GM23338 (cell line): ENCODE results near the gene SPAG7. TPM values are rescaled to one million over a fixed set of nuclear protein-coding genes. Genes with fewer than 3 reads are reported as not detected.
A peak's percentile ranks its signal among the peaks of the same experiment; 100 is the strongest.

Experiments
- ATAC-seq: fragments of 200-7000 bp; cut with Tn5 transposase; 3 replicates; pipeline ENCODE4 v1.9.1; 2020
- DNase-seq: peaks from one replicate; pipeline ENCODE4 v3.0.0-alpha.2; 2015; ENCODE audit warnings: low spot score
- H2AFZ ChIP-seq: fragments of 200-600 bp; sonication (generic); 2 replicates; pipeline ENCODE4 v1.8.0; 2016; ENCODE audit warnings: antibody characterized with exemption, mild to moderate bottlenecking, moderate library complexity
- H3F3A ChIP-seq: fragments of 200-600 bp; sonication (generic); replicated peaks from 2 replicates; pipeline ENCODE4 v1.8.0; 2017; ENCODE audit warnings: antibody characterized with exemption, mixed run types, low read depth
- H3K27ac ChIP-seq: fragments of 200-600 bp; sonication (generic); 2 replicates; pipeline ENCODE4 v1.6.1; 2016; ENCODE audit warnings: low read depth
- H3K27me3 ChIP-seq: fragments of 200-600 bp; sonication (generic); 2 replicates; pipeline ENCODE4 v1.8.0; 2016; ENCODE audit warnings: mild to moderate bottlenecking, mixed run types, moderate library complexity; ENCODE audit not compliant: insufficient read depth
- H3K36me3 ChIP-seq: fragments of 200-600 bp; sonication (generic); 2 replicates; pipeline ENCODE4 v1.8.0; 2016; ENCODE audit warnings: mild to moderate bottlenecking; ENCODE audit not compliant: insufficient read depth
- H3K4me1 ChIP-seq: fragments of 200-600 bp; sonication (generic); 2 replicates; pipeline ENCODE4 v1.8.0; 2016; ENCODE audit warnings: mild to moderate bottlenecking, moderate library complexity; ENCODE audit not compliant: insufficient read depth
- H3K4me2 ChIP-seq: fragments of 200-600 bp; sonication (generic); 2 replicates; pipeline ENCODE4 v1.7.1; 2017; ENCODE audit warnings: mixed run types
- H3K4me3 ChIP-seq: fragments of 200-600 bp; sonication (generic); 2 replicates; pipeline ENCODE4 v1.6.1; 2016; ENCODE audit warnings: mixed run types
- H3K79me2 ChIP-seq: fragments of 200-600 bp; sonication (generic); replicated peaks from 2 replicates; pipeline ENCODE4 v1.8.0; 2017; ENCODE audit warnings: mild to moderate bottlenecking; ENCODE audit not compliant: insufficient read depth
- H3K9me2 ChIP-seq: fragments of 200-600 bp; sonication (generic); 2 replicates; pipeline ENCODE4 v1.8.0; 2017; ENCODE audit not compliant: insufficient read depth
- H4K20me1 ChIP-seq: fragments of 200-600 bp; sonication (generic); replicated peaks from 2 replicates; pipeline ENCODE4 v1.8.0; 2017; ENCODE audit warnings: mild to moderate bottlenecking; ENCODE audit not compliant: insufficient read depth
- H3K27ac Mint-ChIP-seq: 2 replicates; pipeline ENCODE4 v1.8.0; 2020; ENCODE audit warnings: inconsistent platforms, mild to moderate bottlenecking, moderate library complexity, mixed read lengths
- H3K27me3 Mint-ChIP-seq: 3 replicates; pipeline ENCODE4 v1.8.0; 2022; ENCODE audit warnings: low read depth, mild to moderate bottlenecking, moderate library complexity, mixed read lengths, inconsistent platforms; ENCODE audit not compliant: insufficient read depth, poor library complexity
- H3K36me3 Mint-ChIP-seq: 3 replicates; pipeline ENCODE4 v1.8.0; 2021; ENCODE audit warnings: low read depth, mild to moderate bottlenecking, inconsistent platforms, moderate library complexity, mixed read lengths
- H3K4me1 Mint-ChIP-seq: 3 replicates; pipeline ENCODE4 v1.8.0; 2020; ENCODE audit warnings: mild to moderate bottlenecking, inconsistent platforms, mixed read lengths
- H3K4me3 Mint-ChIP-seq: 3 replicates; pipeline ENCODE4 v1.8.0; 2021; ENCODE audit warnings: moderate library complexity, mild to moderate bottlenecking, inconsistent platforms, mixed read lengths
- H3K9me3 Mint-ChIP-seq: 3 replicates; pipeline ENCODE4 v1.8.0; 2020; ENCODE audit warnings: moderate library complexity, mild to moderate bottlenecking, inconsistent platforms, mixed read lengths
- CREB1 ChIP-seq: fragments of 250-450 bp; sonication (Bioruptor Pico); IDR thresholded peaks from 2 replicates; pipeline ENCODE4 v1.5.0; 2020; ENCODE audit warnings: low read depth, mild to moderate bottlenecking, moderate library complexity
- CTCF ChIP-seq, 2 experiments: fragments of 200-600 bp in 1 of 2; sonication (generic) in 1 of 2; conservative IDR thresholded peaks; 2 replicates each; pipeline versions ENCODE4 v1.5.1 to v1.6.1; 2016 to 2017; ENCODE audit warnings: antibody characterized with exemption in 2 of 2, low read depth in 2 of 2, mild to moderate bottlenecking in 2 of 2, moderate library complexity in 1 of 2
- ETS1 ChIP-seq: IDR thresholded peaks from 2 replicates; pipeline ENCODE4 v1.6.1; 2016; ENCODE audit warnings: antibody characterized with exemption
- EZH2 ChIP-seq: fragments of 200-600 bp; sonication (generic); IDR thresholded peaks from one replicate; pipeline ENCODE4 v1.8.0; 2017; ENCODE audit warnings: antibody characterized with exemption, mild to moderate bottlenecking, low read depth; ENCODE audit not compliant: unreplicated experiment
- EZH2phosphoT487 ChIP-seq: fragments of 200-600 bp; sonication (generic); IDR thresholded peaks from one replicate; pipeline ENCODE4 v1.8.1; 2018; ENCODE audit warnings: antibody characterized with exemption; ENCODE audit not compliant: unreplicated experiment
- JUNB ChIP-seq: IDR thresholded peaks from one replicate; pipeline ENCODE4 v1.6.1; 2016; ENCODE audit warnings: antibody characterized with exemption; ENCODE audit not compliant: unreplicated experiment
- POLR2AphosphoS5 ChIP-seq: IDR thresholded peaks from 2 replicates; pipeline ENCODE4 v1.6.1; 2016; ENCODE audit warnings: antibody characterized with exemption, low read depth
- REST ChIP-seq: IDR thresholded peaks from one replicate; pipeline ENCODE4 v1.6.1; 2018; ENCODE audit warnings: antibody characterized with exemption; ENCODE audit not compliant: unreplicated experiment
- ZNF462 ChIP-seq: fragments of 250-450 bp; sonication (Bioruptor Pico); IDR thresholded peaks from 2 replicates; pipeline ENCODE4 v1.5.0; 2020; ENCODE audit warnings: mild to moderate bottlenecking, moderate library complexity
- polyA plus RNA-seq: library from polyadenylated mRNA; unstranded; fragments of >200 nt; fragmentation: Nextera tagmentation; extraction: Ambion mirVana; gene quantifications from 2 replicates; pipeline ENCODE4 v1.2.1, GENCODE V29; 2016
- total RNA-seq: library from RNA; depleted of rRNA; stranded (reverse); fragments of >200 nt; shearing (Covaris generic); gene quantifications from 2 replicates; pipeline ENCODE4 v1.2.3, GENCODE V29; 2014

The SPAG7 gene
- total and polyA plus RNA-seq, 2 experiments from 2014 or later, result 77.9 to 226 TPM

- Histone ChIP-seq H4K20me1 (peaks cover 22% of the 10 kb centered on the region), H3K27me3 (no peaks in the 10 kb centered on the region), H3K27ac (peak overlapping the region; percentile 100), H3K36me3 (peaks cover 21% of the 10 kb centered on the region), H3K4me2 (peak overlapping the region; percentile 96), H2AFZ (no peak overlapping the region), H3K4me1 (peaks cover 43% of the 10 kb centered on the region), H3F3A (peaks cover 45% of the 10 kb centered on the region), H3K79me2 (peaks cover 43% of the 10 kb centered on the region), H3K4me3 (peak overlapping the region; percentile 96), H3K9me2 (no peaks in the 10 kb centered on the region)
- peaks cover 37% of the 10 kb centered on the region for H3K27me3 Mint-ChIP-seq
- no peaks in the 10 kb centered on the region; the same call in 2 of the 3 replicates for H3K9me3 Mint-ChIP-seq
- peak; percentile 7 for ATAC-seq
- peak; percentile 77 for DNase-seq
- no peak for TF ChIP-seq JUNB
- no peak for TF ChIP-seq ZNF462 (CRISPR knock-in tag)
- TF ChIP-seq CTCF (conservative IDR thresholded peaks at IDR 0.05; ENCODE audit: low read depth in 2 of 2), result no peak
- TF ChIP-seq EZH2, result no peak
- no peak for TF ChIP-seq ETS1
- no peak for TF ChIP-seq POLR2AphosphoS5
- no peak for TF ChIP-seq EZH2phosphoT487
- TF ChIP-seq CREB1 (CRISPR knock-in tag), result no peak
- no peak for TF ChIP-seq REST
- peaks cover 42% of the 10 kb centered on the region for H3K4me1 Mint-ChIP-seq
- peak overlapping the region; percentile 98 for H3K27ac Mint-ChIP-seq
- peak overlapping the region; percentile 92 for H3K4me3 Mint-ChIP-seq
- H3K36me3 Mint-ChIP-seq, result peaks cover 51% of the 10 kb centered on the region
Measured at GRCh38 chr17:4947411-4948165, 20.0 kb downstream of the SPAG7 start.
